Smooth muscle cell (in vitro differentiated cells): ENCODE results near the gene TMEM45A. TPM values are rescaled to one million over a fixed set of nuclear protein-coding genes. Genes with fewer than 3 reads are reported as not detected.
A peak's percentile ranks its signal among the peaks of the same experiment; 100 is the strongest.
"Not testable (repeated sequence)": the region's sequence is repeated elsewhere in the genome, so short reads cannot be mapped to it uniquely, and the experiment has no call there.

Source experiments
- DNase-seq: peaks from one replicate; lab custom pipeline; 2025; ENCODE audit not compliant: unreplicated experiment; lab: John Stamatoyannopoulos, UW
- H2AFZ ChIP-seq: fragments of 200-600 bp; sonication (generic); 2 replicates; pipeline ENCODE4 v1.6.0; 2016; ENCODE audit warnings: antibody characterized with exemption, low read depth, mild to moderate bottlenecking
- H3F3A ChIP-seq: fragments of 200-600 bp; sonication (generic); 2 replicates; pipeline ENCODE4 v1.6.0; 2017; ENCODE audit warnings: antibody characterized with exemption, low read depth
- H3K27ac ChIP-seq: fragments of 200-600 bp; sonication (generic); 2 replicates; pipeline ENCODE4 v1.5.1; 2016; ENCODE audit warnings: low read depth, mild to moderate bottlenecking
- H3K27me3 ChIP-seq: fragments of 200-600 bp; sonication (generic); 2 replicates; pipeline ENCODE4 v1.6.1; 2016; ENCODE audit warnings: low read depth, mild to moderate bottlenecking
- H3K36me3 ChIP-seq: fragments of 200-600 bp; sonication (generic); 2 replicates; pipeline ENCODE4 v1.5.1; 2016; ENCODE audit warnings: low read depth
- H3K4me1 ChIP-seq: fragments of 200-600 bp; sonication (generic); 2 replicates; pipeline ENCODE4 v1.5.1; 2016; ENCODE audit warnings: low read depth
- H3K4me2 ChIP-seq: fragments of 200-600 bp; sonication (generic); 2 replicates; pipeline ENCODE4 v1.6.0; 2016; ENCODE audit warnings: mild to moderate bottlenecking
- H3K4me3 ChIP-seq: fragments of 200-600 bp; sonication (generic); 2 replicates; pipeline ENCODE4 v1.5.1; 2016; ENCODE audit warnings: mild to moderate bottlenecking
- H3K79me2 ChIP-seq: fragments of 200-600 bp; sonication (generic); 2 replicates; pipeline ENCODE4 v1.6.0; 2016; ENCODE audit warnings: low read depth, mild to moderate bottlenecking
- H3K9ac ChIP-seq: fragments of 200-600 bp; sonication (generic); 2 replicates; pipeline ENCODE4 v1.6.0; 2016; ENCODE audit warnings: low read depth
- H3K9me3 ChIP-seq: fragments of 200-600 bp; sonication (generic); replicated peaks from 2 replicates; pipeline ENCODE4 v1.5.1; 2016; ENCODE audit warnings: low read depth
- H4K20me1 ChIP-seq: fragments of 200-600 bp; sonication (generic); 2 replicates; pipeline ENCODE4 v1.6.0; 2016; ENCODE audit warnings: low read depth
- CTCF ChIP-seq: fragments of 200-600 bp; sonication (generic); IDR thresholded peaks from 2 replicates; pipeline ENCODE4 v1.5.1; 2017; ENCODE audit warnings: borderline replicate concordance, mild to moderate bottlenecking, antibody characterized with exemption; ENCODE audit not compliant: insufficient read depth, poor library complexity, severe bottlenecking
- WGBS: methylation state at CpG from one replicate; pipeline ENCODE4 v1.1.7; 2016; ENCODE audit warnings: low lambda C conversion rate; 5-methylcytosine and 5-hydroxymethylcytosine counted together
- polyA plus RNA-seq: library from polyadenylated mRNA; unstranded; fragments of >200 nt; fragmentation: Nextera tagmentation; extraction: Ambion mirVana; gene quantifications from 2 replicates; pipeline ENCODE4 v1.2.1, GENCODE V29; 2016
- total RNA-seq: library from RNA; depleted of rRNA; stranded (reverse); fragments of >200 nt; gene quantifications from 2 replicates; pipeline ENCODE4 v1.2.3, GENCODE V29; 2014

TMEM45A gene
- total and polyA plus RNA-seq, 2 experiments from 2014 or later: 209 to 280 TPM

- no peak overlapping the region for H3K4me3 ChIP-seq
- H3K27ac ChIP-seq: no peak overlapping the region
- TF ChIP-seq CTCF: no peak
- H3K4me2 ChIP-seq: no peak overlapping the region
- H3K4me1 ChIP-seq: peaks cover 6% of the 10 kb centered on the region
- H3K36me3 ChIP-seq: peaks cover 7% of the 10 kb centered on the region
- H4K20me1 ChIP-seq: no peaks in the 10 kb centered on the region
- H3K27me3 ChIP-seq: no peaks in the 10 kb centered on the region
- peaks cover 17% of the 10 kb centered on the region for H3F3A ChIP-seq
- H3K9me3 ChIP-seq: no peaks in the 10 kb centered on the region
- WGBS: 95% methylated on average over 2 of the region's 2 CpGs
- H3K79me2 ChIP-seq: no peaks in the 10 kb centered on the region
- H3K9ac ChIP-seq: no peak overlapping the region
- no peak overlapping the region for H2AFZ ChIP-seq
- DNase-seq: no peak
Measured at GRCh38 chr3:100580147-100580546, 87.7 kb downstream of the TMEM45A start.

- no peak overlapping the region for H2AFZ ChIP-seq
- peaks cover 29% of the 10 kb centered on the region for H3F3A ChIP-seq
- H3K27ac ChIP-seq: peak overlapping the region; percentile 65
- no peaks in the 10 kb centered on the region for H3K27me3 ChIP-seq
- no peak for DNase-seq
- peaks cover 7% of the 10 kb centered on the region for H3K36me3 ChIP-seq
- H3K4me3 ChIP-seq: no peak overlapping the region
- no peak overlapping the region for H3K9ac ChIP-seq
- 97% methylated on average over 1 of the region's 1 CpG for WGBS
- no peaks in the 10 kb centered on the region for H3K79me2 ChIP-seq
- H4K20me1 ChIP-seq: no peaks in the 10 kb centered on the region
- H3K4me1 ChIP-seq: peaks cover 6% of the 10 kb centered on the region
- no peak for TF ChIP-seq CTCF
- H3K9me3 ChIP-seq: peaks cover 8% of the 10 kb centered on the region
- H3K4me2 ChIP-seq: peak overlapping the region; percentile 7
Measured at GRCh38 chr3:100581650-100582049, 89.2 kb downstream of the TMEM45A start.

GRCh38 chr3:100582157-100582556 lies 89.7 kb downstream of the TMEM45A start:
- H3K4me1 ChIP-seq, H3K36me3 ChIP-seq, H3K4me3 ChIP-seq, H3K9me3 ChIP-seq, DNase-seq, H3K9ac ChIP-seq, H3K79me2 ChIP-seq, H2AFZ ChIP-seq, H4K20me1 ChIP-seq, H3K27me3 ChIP-seq: not testable (repeated sequence)
- H3F3A ChIP-seq: peaks cover 29% of the 10 kb centered on the region
- H3K27ac ChIP-seq: peak overlapping the region; percentile 65
- WGBS: 96% methylated on average over 10 of the region's 10 CpGs
- peak overlapping the region; percentile 19 for H3K4me2 ChIP-seq

GRCh38 chr3:100584101-100584660 lies 91.8 kb downstream of the TMEM45A start:
- no peak for DNase-seq
- no peak for TF ChIP-seq CTCF

More at GRCh38 chr3:100584101-100584660, 91.8 kb downstream of the TMEM45A start:
- Histone ChIP-seq H3K27ac (peak overlapping the region; percentile 65), H3K9me3 (peaks cover 8% of the 10 kb centered on the region), H3K4me1 (peaks cover 6% of the 10 kb centered on the region), H3F3A (peaks cover 22% of the 10 kb centered on the region), H2AFZ (no peak overlapping the region), H3K9ac (no peak overlapping the region), H3K36me3 (no peaks in the 10 kb centered on the region), H3K4me3 (no peak overlapping the region), H3K4me2 (peak overlapping the region; percentile 46), H4K20me1 (no peaks in the 10 kb centered on the region), H3K79me2 (no peaks in the 10 kb centered on the region), H3K27me3 (no peaks in the 10 kb centered on the region)
- 10% methylated on average over 3 of the region's 3 CpGs for whole genome bisulfite sequencing
